Loucy (cell line): ENCODE results near the gene C18orf54.

ENCODE experiments used
- H2AFZ ChIP-seq: fragments of 200-600 bp; sonication (generic); 2 replicates; pipeline ENCODE4 v1.6.0; 2016; ENCODE audit warnings: antibody characterized with exemption, mild to moderate bottlenecking, low read length, moderate library complexity
- H3F3A ChIP-seq: fragments of 200-600 bp; 2 replicates; pipeline ENCODE4 v1.6.0; 2016; ENCODE audit warnings: antibody characterized with exemption, low read depth, mild to moderate bottlenecking
- H3K27me3 ChIP-seq: fragments of 200-600 bp; sonication (generic); 2 replicates; pipeline ENCODE4 v1.6.1; 2014; ENCODE audit warnings: low read length, mild to moderate bottlenecking; ENCODE audit not compliant: insufficient read depth, poor library complexity, severe bottlenecking
- H3K36me3 ChIP-seq: fragments of 200-600 bp; sonication (generic); 2 replicates; pipeline ENCODE4 v1.6.1; 2016; ENCODE audit warnings: low read length; ENCODE audit not compliant: insufficient read depth
- H3K4me1 ChIP-seq: fragments of 200-600 bp; sonication (generic); 2 replicates; pipeline ENCODE4 v1.5.1; 2014; ENCODE audit warnings: low read length, mild to moderate bottlenecking; ENCODE audit not compliant: insufficient read depth, poor library complexity, severe bottlenecking
- H3K4me2 ChIP-seq: fragments of 200-600 bp; sonication (generic); 2 replicates; pipeline ENCODE4 v1.6.0; 2014; ENCODE audit warnings: antibody characterized with exemption, low read length, low read depth, mild to moderate bottlenecking; ENCODE audit not compliant: poor library complexity, severe bottlenecking
- H3K4me3 ChIP-seq: fragments of 200-600 bp; sonication (generic); 2 replicates; pipeline ENCODE4 v1.5.1; 2014; ENCODE audit warnings: low read length, mild to moderate bottlenecking, mixed read lengths; ENCODE audit not compliant: poor library complexity, severe bottlenecking
- H3K79me2 ChIP-seq: fragments of 200-600 bp; sonication (generic); 2 replicates; pipeline ENCODE4 v1.6.1; 2014; ENCODE audit warnings: low read length; ENCODE audit not compliant: insufficient read depth
- H3K9ac ChIP-seq: fragments of 200-600 bp; sonication (generic); 2 replicates; pipeline ENCODE4 v1.6.0; 2014; ENCODE audit warnings: mild to moderate bottlenecking, low read depth, low read length, moderate library complexity; ENCODE audit not compliant: poor library complexity, severe bottlenecking
- H3K9me2 ChIP-seq: fragments of 200-600 bp; sonication (generic); replicated peaks from 2 replicates; pipeline ENCODE4 v1.6.1; 2016; ENCODE audit warnings: low read depth, low read length, mixed read lengths
- H3K9me3 ChIP-seq: fragments of 200-600 bp; sonication (generic); 2 replicates; pipeline ENCODE4 v1.6.1; 2014; ENCODE audit warnings: mild to moderate bottlenecking, antibody characterized with exemption, low read length, low read depth; ENCODE audit not compliant: insufficient read depth
- H4K20me1 ChIP-seq: fragments of 200-600 bp; sonication (generic); 2 replicates; pipeline ENCODE4 v1.6.0; 2014; ENCODE audit warnings: antibody characterized with exemption, low read length, mild to moderate bottlenecking; ENCODE audit not compliant: insufficient read depth, poor library complexity, severe bottlenecking
- CTCF ChIP-seq: fragments of 200-600 bp; sonication (generic); conservative IDR thresholded peaks from 2 replicates; pipeline ENCODE4 v1.5.1; 2014; ENCODE audit warnings: mild to moderate bottlenecking, antibody characterized with exemption, low read length
- EZH2phosphoT487 ChIP-seq: fragments of 200-600 bp; IDR thresholded peaks from 2 replicates; pipeline ENCODE4 v1.6.1; 2018; ENCODE audit warnings: antibody characterized with exemption, mild to moderate bottlenecking, moderate library complexity, borderline replicate concordance

C18orf54 gene

GRCh38 chr18:54416436-54416835 is 58.7 kb downstream of the C18orf54 start:
- TF ChIP-seq CTCF (no peak), EZH2phosphoT487 (no peak)
- Histone ChIP-seq H3K4me2 (no peak overlapping the region), H3K9me2 (no peaks in the 10 kb centered on the region), H3K9ac (no peak overlapping the region), H3K9me3 (no peaks in the 10 kb centered on the region), H3K4me1 (peaks cover 12% of the 10 kb centered on the region), H2AFZ (peak overlapping the region; percentile 1; the same call in 1 of the 2 replicates), H3K36me3 (no peaks in the 10 kb centered on the region), H3K79me2 (no peaks in the 10 kb centered on the region), H3K27me3 (no peaks in the 10 kb centered on the region), H3K4me3 (no peak overlapping the region), H4K20me1 (no peaks in the 10 kb centered on the region), H3F3A (no peaks in the 10 kb centered on the region)

DNA sequence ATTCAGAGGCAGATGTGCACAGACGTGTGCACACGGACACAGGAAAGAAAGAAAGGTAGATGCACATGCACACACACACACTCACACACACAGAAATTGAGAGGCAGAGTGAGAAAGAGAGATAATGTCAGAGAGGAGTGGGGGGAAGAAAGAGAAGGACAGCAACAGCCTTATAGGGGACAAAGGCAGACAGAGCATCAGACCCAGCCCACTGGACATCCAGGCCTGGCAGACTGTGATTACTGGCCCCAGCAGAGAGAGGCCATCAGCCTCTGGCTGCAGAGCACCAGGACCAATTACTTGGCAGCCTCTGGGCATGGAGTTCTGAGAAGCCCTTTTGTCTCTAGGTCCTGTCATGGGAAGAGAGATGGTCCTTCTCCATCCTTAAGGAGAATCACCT is 66.1 kb downstream of the C18orf54 start:
- Histone ChIP-seq H3K27me3 (no peaks in the 10 kb centered on the region), H2AFZ (no peak overlapping the region), H3K9ac (no peak overlapping the region), H3K9me2 (no peaks in the 10 kb centered on the region), H3F3A (no peaks in the 10 kb centered on the region), H3K4me1 (no peaks in the 10 kb centered on the region), H3K4me3 (no peak overlapping the region), H4K20me1 (no peaks in the 10 kb centered on the region), H3K4me2 (no peak overlapping the region), H3K9me3 (no peaks in the 10 kb centered on the region), H3K36me3 (no peaks in the 10 kb centered on the region), H3K79me2 (no peaks in the 10 kb centered on the region)
- no peak for TF ChIP-seq EZH2phosphoT487
- TF ChIP-seq CTCF, result no peak

DNA sequence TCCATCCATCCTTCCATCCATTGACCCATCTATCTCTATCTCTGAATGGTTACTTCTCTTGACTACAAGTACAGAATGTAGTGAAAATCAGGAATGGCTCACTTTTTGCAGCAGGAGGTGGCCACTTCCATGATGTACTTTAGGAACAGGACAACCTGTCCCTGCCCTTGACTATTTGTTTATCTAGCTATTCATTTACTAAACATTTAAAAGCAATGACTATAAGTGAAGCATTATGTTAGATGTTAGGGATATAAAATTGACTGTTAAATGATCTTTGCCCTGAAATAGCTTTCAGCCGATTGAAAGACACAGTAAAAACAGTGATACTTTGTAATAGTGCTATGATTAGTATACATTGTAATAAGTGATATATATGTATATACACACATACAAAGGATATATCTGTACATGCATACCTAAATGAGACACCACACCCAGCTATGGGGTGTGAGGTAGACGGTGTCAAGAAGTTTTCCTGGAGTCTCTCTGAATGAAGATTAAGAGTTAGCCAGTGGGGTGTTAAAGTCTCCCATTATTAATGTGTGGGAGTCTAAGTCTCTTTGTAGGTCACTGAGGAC is 68.5 kb downstream of the C18orf54 start:
- H3F3A ChIP-seq, result no peaks in the 10 kb centered on the region
- no peak for TF ChIP-seq CTCF
- TF ChIP-seq EZH2phosphoT487, result no peak
- H3K27me3 ChIP-seq, result no peaks in the 10 kb centered on the region
- H3K36me3 ChIP-seq, result no peaks in the 10 kb centered on the region
- H3K9ac ChIP-seq, result no peak overlapping the region
- no peaks in the 10 kb centered on the region for H4K20me1 ChIP-seq
- H2AFZ ChIP-seq, result no peak overlapping the region
- no peaks in the 10 kb centered on the region for H3K9me3 ChIP-seq
- no peaks in the 10 kb centered on the region for H3K9me2 ChIP-seq
- H3K4me2 ChIP-seq, result no peak overlapping the region
- no peaks in the 10 kb centered on the region for H3K79me2 ChIP-seq
- no peak overlapping the region for H3K4me3 ChIP-seq
- H3K4me1 ChIP-seq, result no peaks in the 10 kb centered on the region
